Mucosa of rectum (tissue), 2 donors: ENCODE measurements around the gene PHYHD1.

Experiments
- H3K27ac ChIP-seq, 2 donors: one replicate each; pipeline ENCODE4 v1.7.0; 2013; ENCODE audit warnings: inconsistent platforms in 2 of 2, low read depth in 2 of 2, low read length in 2 of 2
- H3K27me3 ChIP-seq, 2 donors: one replicate each; pipeline ENCODE4 v1.7.0; 2013; ENCODE audit warnings: low read length in 2 of 2; ENCODE audit not compliant: control insufficient read depth in 2 of 2, insufficient read depth in 2 of 2
- H3K36me3 ChIP-seq, 2 donors: one replicate each; pipeline ENCODE4 v1.7.0; 2013; ENCODE audit warnings: low read length in 2 of 2; ENCODE audit not compliant: control insufficient read depth in 2 of 2, insufficient read depth in 2 of 2
- H3K4me1 ChIP-seq, 2 donors: one replicate each; pipeline ENCODE4 v1.7.0; 2013; ENCODE audit warnings: low read length in 2 of 2, mild to moderate bottlenecking in 1 of 2; ENCODE audit not compliant: control insufficient read depth in 2 of 2, insufficient read depth in 2 of 2
- H3K4me3 ChIP-seq, 2 donors: one replicate each; pipeline ENCODE4 v1.7.0; 2013; ENCODE audit warnings: low read length in 2 of 2
- H3K9ac ChIP-seq, 2 donors: one replicate each; pipeline ENCODE4 v1.7.0; 2013; ENCODE audit warnings: low read length in 2 of 2, low read depth in 1 of 2, mild to moderate bottlenecking in 1 of 2
- H3K9me3 ChIP-seq, 2 donors: one replicate each; pipeline ENCODE4 v1.7.0; 2013; ENCODE audit warnings: low read length in 2 of 2; ENCODE audit not compliant: control insufficient read depth in 2 of 2
- donor health status: healthy.
- donor health status: Normal muscosa, but diverticular disease.

Gene PHYHD1

GRCh38 chr9:128920381-128921058, at the start of gene PHYHD1:
TSS of gene PHYHD1 (plus strand) at chr9:128920982. CDS start at chr9:128922324, 1,342 bp downstream.
- H3K9me3 ChIP-seq, result no peaks in the 10 kb centered on the region

GRCh38 chr9:128877852-128878251, 42.9 kb upstream of the PHYHD1 start:
- H3K4me1 ChIP-seq, result peaks cover 0 to 4% of the 10 kb centered on the region in 2 donors
- no peaks in the 10 kb centered on the region for H3K9me3 ChIP-seq
- no peaks in the 10 kb centered on the region for H3K27me3 ChIP-seq
- no peaks in the 10 kb centered on the region for H3K36me3 ChIP-seq
- no peak overlapping the region for H3K9ac ChIP-seq
- H3K4me3 ChIP-seq, result no peak overlapping the region
- no peak overlapping the region for H3K27ac ChIP-seq

More at GRCh38 chr9:128920381-128921058, at the start of gene PHYHD1:
- Histone ChIP-seq H3K4me1 (peaks cover 2 to 4% of the 10 kb centered on the region in 2 donors), H3K36me3 (peaks cover 5 to 10% of the 10 kb centered on the region in 2 donors), H3K4me3 (peak within 1 kb of the TSS in 1 of 2 donors; percentile 59), H3K27me3 (no peaks in the 10 kb centered on the region), H3K9ac (peak within 1 kb of the TSS; percentile 44 to 63), H3K27ac (peak within 1 kb of the TSS; percentile 38 to 61)

DNA sequence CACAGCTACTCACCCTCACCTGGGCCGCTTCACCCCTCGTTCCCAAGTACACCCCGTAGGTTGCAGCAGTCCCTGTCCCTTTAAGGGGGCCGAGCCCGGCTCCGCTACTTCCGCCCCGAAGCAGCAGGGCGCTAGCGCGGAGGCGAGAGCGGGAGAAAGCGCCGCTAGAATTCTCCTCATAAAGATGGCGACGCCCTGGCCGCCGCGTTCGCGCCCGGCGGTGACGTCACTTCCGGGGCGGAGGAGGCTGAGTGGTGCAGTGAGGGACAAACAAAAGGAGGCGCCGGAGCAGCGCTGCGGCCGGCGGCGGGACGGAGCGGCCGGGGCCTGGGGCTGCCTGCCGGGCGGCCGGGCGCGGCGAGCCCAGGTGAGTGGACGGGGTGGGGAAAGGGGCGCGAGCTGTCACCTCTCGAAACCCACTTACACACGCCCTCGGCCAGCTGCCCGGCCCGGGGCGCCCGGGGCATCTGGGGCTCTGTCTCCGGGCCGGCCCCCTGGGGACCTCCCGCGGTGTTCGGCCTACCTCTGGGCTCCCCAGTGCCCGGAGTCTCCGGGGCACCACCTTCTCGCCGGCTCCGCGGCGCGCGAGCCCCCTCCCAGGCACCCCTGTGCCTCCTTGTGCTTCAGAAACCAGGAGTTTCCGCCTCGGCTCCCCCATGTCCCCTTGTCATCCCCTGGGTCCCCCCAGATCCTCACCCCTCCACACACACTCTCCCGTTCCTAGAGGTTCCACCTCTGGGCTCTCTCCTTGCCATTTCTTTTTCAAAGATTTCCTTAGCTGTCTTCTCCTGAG, 38.7 kb upstream of the PHYHD1 start, which contains the start of the genes KYAT1 and LRRC8A:
Gene KYAT1, minus strand, starts transcription at position 67 of the 793 bp plus-strand sequence. CDS start 36,545 bp downstream, outside the sequence.
Gene LRRC8A, plus strand, starts transcription at position 250 of the 793 bp plus-strand sequence. CDS start 25,032 bp downstream, outside the sequence.
- no peaks in the 10 kb centered on the region for H3K9me3 ChIP-seq
- H3K36me3 ChIP-seq, result peaks cover 3 to 11% of the 10 kb centered on the region in 2 donors
- H3K27ac ChIP-seq, result peak within 1 kb of the TSS; percentile 87 to 88
- peak within 1 kb of the TSS; percentile 83 to 94 for H3K4me3 ChIP-seq
- H3K9ac ChIP-seq, result peak within 1 kb of the TSS; percentile 82 to 95
- no peaks in the 10 kb centered on the region for H3K27me3 ChIP-seq
- H3K4me1 ChIP-seq, result peaks cover 8 to 11% of the 10 kb centered on the region in 2 donors

- Histone ChIP-seq H3K4me1 (peaks cover 9 to 11% of the 10 kb centered on the region in 2 donors), H3K9me3 (no peaks in the 10 kb centered on the region), H3K9ac (peak overlapping the region; percentile 82 to 95), H3K27ac (peak overlapping the region; percentile 87 to 88), H3K36me3 (peaks cover 3 to 13% of the 10 kb centered on the region in 2 donors), H3K27me3 (no peaks in the 10 kb centered on the region), H3K4me3 (peak overlapping the region; percentile 83 to 94)
Observed at GRCh38 chr9:128882677-128883603, 37.8 kb upstream of the PHYHD1 start.

DNA sequence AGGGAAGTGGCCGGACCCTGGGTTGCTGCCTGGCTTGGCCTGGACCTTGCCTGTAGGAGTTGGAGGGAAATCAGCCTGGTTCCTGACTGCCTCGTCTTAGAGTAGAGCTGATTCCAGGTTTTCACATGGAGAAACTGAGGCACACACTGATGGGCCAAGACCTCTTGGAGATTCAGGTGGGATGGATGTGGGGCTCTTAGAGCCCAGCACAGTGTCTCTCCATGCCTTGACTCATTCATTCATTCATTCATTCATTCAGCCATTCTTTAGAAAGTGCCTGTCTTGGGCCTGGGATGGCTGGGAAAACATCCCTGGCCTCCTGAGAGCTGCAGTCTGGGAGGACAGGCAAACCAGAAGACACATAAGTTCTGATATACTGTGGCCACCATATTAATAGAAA, 36.6 kb upstream of the PHYHD1 start:
- Histone ChIP-seq H3K36me3 (peaks cover 10 to 21% of the 10 kb centered on the region in 2 donors), H3K4me3 (no peak overlapping the region), H3K4me1 (peaks cover 11 to 18% of the 10 kb centered on the region in 2 donors), H3K27me3 (no peaks in the 10 kb centered on the region), H3K9ac (no peak overlapping the region), H3K27ac (peak overlapping the region in 1 of 2 donors; percentile 88), H3K9me3 (no peaks in the 10 kb centered on the region)

DNA sequence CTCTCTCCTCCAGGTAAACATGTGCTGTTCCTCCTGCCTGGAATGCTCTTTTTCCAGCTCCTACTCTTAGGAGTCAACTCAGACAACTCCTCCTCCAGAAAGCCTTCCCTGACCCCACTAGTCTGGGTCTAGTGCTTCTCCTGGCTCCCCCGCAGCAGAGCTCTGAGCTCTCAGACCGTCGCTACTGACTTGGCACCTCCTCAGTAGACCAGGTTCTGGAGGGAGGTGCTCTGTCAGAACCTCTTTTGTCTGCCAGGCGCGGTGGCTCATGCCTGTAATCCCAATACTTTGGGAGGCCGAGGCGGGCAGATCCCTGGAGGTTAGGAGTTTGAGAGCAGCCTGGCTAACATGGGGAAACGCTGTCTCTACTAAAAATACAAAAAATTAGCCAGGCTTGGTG, 35.4 kb upstream of the PHYHD1 start:
- Histone ChIP-seq H3K36me3 (peaks cover 11 to 24% of the 10 kb centered on the region in 2 donors), H3K9me3 (no peaks in the 10 kb centered on the region), H3K9ac (no peak overlapping the region), H3K27me3 (no peaks in the 10 kb centered on the region), H3K27ac (no peak overlapping the region), H3K4me3 (no peak overlapping the region), H3K4me1 (peaks cover 11 to 18% of the 10 kb centered on the region in 2 donors)

- no peak overlapping the region for H3K27ac ChIP-seq
- no peak overlapping the region for H3K4me3 ChIP-seq
- H3K36me3 ChIP-seq, result peaks cover 11 to 24% of the 10 kb centered on the region in 2 donors
- H3K4me1 ChIP-seq, result peaks cover 11 to 18% of the 10 kb centered on the region in 2 donors
- H3K9me3 ChIP-seq, result no peaks in the 10 kb centered on the region
- H3K27me3 ChIP-seq, result no peaks in the 10 kb centered on the region
- no peak overlapping the region for H3K9ac ChIP-seq
Observed at GRCh38 chr9:128885798-128886197, 35.0 kb upstream of the PHYHD1 start.

DNA sequence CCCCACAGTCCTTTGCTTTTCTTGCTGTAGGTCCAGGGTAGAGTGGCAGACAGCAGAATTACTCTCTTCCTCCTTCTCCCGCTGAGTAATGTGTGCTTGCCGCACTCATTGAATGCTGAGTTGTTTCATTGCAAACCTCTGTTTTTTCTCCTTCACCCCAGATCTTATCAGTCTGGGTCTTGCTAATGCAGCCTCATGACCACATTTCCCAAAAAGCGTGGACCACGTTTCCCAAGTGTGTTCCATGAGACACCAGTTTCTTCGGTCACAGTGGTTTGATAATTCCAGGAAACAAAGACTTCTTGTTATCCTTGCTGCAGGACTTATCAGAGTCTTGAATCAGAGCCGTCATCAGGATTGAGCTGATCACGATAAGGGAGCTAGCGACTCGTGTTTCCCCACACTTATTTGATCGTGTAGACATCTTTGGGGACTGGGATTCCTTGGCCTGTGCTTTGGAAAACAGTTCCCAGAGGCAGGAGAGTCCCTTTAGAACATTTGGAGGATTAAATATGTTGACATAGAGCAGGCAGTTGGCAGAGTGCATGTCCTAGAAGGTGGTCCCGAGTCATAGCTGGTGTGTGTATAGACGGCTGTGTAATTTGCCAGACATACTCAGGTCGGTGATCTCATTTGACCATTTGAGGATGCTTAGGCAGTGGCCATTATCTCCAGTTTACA, 34.4 kb upstream of the PHYHD1 start:
- H3K27ac ChIP-seq, result no peak overlapping the region
- H3K9ac ChIP-seq, result no peak overlapping the region
- no peaks in the 10 kb centered on the region for H3K27me3 ChIP-seq
- H3K36me3 ChIP-seq, result peaks cover 11 to 24% of the 10 kb centered on the region in 2 donors
- peaks cover 12 to 18% of the 10 kb centered on the region in 2 donors for H3K4me1 ChIP-seq
- no peaks in the 10 kb centered on the region for H3K9me3 ChIP-seq
- no peak overlapping the region for H3K4me3 ChIP-seq

GRCh38 chr9:128887049-128887448, 33.7 kb upstream of the PHYHD1 start:
- Histone ChIP-seq H3K9ac (no peak overlapping the region), H3K36me3 (peaks cover 11 to 24% of the 10 kb centered on the region in 2 donors), H3K27me3 (no peaks in the 10 kb centered on the region), H3K4me3 (no peak overlapping the region), H3K4me1 (peaks cover 17 to 23% of the 10 kb centered on the region in 2 donors), H3K9me3 (no peaks in the 10 kb centered on the region), H3K27ac (no peak overlapping the region)
